Neutrophil (primary cell): ENCODE results near the gene GAB1.

Experiments used
- H3K27ac ChIP-seq: fragments of 200-600 bp; sonication (generic); 2 replicates; pipeline ENCODE4 v1.5.1; 2016; ENCODE audit warnings: mild to moderate bottlenecking, moderate library complexity
- H3K27me3 ChIP-seq: fragments of 200-600 bp; sonication (generic); 2 replicates; pipeline ENCODE4 v1.6.0; 2016; ENCODE audit warnings: mild to moderate bottlenecking
- H3K36me3 ChIP-seq: fragments of 200-600 bp; sonication (generic); 2 replicates; pipeline ENCODE4 v1.5.1; 2017
- H3K4me1 ChIP-seq, 2 experiments: fragments of 200-600 bp in 1 of 2; sonication (generic) in 1 of 2; 1 replicate in 1 of 2; 2 replicates in 1 of 2; pipeline versions ENCODE4 v1.5.1 to v1.6.1; 2013 to 2016; ENCODE audit warnings: low read depth in 1 of 2, low read length in 1 of 2, mild to moderate bottlenecking in 1 of 2, moderate library complexity in 1 of 2; ENCODE audit not compliant: control insufficient read depth in 1 of 2, insufficient read depth in 1 of 2
- H3K4me3 ChIP-seq, 2 experiments: fragments of 200-600 bp in 1 of 2; sonication (generic) in 1 of 2; 1 replicate in 1 of 2; 2 replicates in 1 of 2; pipeline ENCODE4 v1.5.1; 2013 to 2016; ENCODE audit warnings: low read depth in 1 of 2, low read length in 1 of 2, mild to moderate bottlenecking in 1 of 2, moderate library complexity in 1 of 2
- H3K9me3 ChIP-seq: fragments of 200-600 bp; sonication (generic); 2 replicates; pipeline ENCODE4 v1.5.1; 2016
- CTCF ChIP-seq: fragments of 200-600 bp; sonication (generic); IDR thresholded peaks from 2 replicates; pipeline ENCODE4 v1.5.1; 2016; ENCODE audit warnings: antibody characterized with exemption

The GAB1 gene

GRCh38 chr4:143412420-143412758, 75.7 kb downstream of the GAB1 start:
- no peak for TF ChIP-seq CTCF

DNA sequence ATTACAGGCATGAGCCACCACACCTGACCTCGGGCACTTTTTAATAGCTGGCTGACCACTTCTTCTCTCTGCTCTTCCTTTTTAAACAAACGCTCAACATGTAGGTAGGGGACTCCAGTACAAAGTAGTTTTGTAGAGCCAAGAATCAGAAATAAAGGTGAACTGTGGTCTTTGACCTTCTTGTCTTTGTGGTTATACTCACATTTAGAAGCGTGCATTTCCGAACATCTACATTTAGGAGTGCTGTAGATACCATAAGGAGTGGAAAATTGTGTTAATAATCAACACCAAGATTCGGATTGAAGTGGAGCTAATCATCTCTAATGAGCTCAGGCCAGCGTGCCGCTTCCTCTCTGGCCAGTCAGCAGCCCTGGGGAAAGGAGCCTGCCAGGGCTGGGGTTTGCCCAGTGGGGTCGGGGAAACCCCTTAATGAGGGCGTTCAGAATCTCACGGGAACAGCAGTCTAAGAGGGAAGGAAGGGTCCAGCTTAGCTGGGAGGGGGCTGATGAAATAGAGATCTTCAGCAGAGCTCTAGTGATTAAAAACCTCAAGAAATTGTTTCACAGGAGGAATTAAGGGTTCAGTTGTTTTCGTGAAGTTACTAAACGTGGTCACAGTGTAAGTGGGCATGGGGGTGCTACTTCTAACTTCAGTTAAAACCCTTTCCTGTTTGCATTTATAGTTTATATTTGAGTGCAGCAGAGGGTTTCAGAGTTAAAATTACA, 81.2 kb downstream of the GAB1 start:
- Histone ChIP-seq H3K36me3 (peaks cover 30% of the 10 kb centered on the region), H3K4me3 (no peak overlapping the region), H3K4me1 (no peaks in the 10 kb centered on the region), H3K27ac (no peak overlapping the region), H3K9me3 (no peaks in the 10 kb centered on the region), H3K27me3 (no peaks in the 10 kb centered on the region)
- TF ChIP-seq CTCF = no peak

More at GRCh38 chr4:143412420-143412758, 75.7 kb downstream of the GAB1 start:
- Histone ChIP-seq H3K4me3 (no peak overlapping the region), H3K4me1 (no peaks in the 10 kb centered on the region), H3K27me3 (no peaks in the 10 kb centered on the region), H3K9me3 (no peaks in the 10 kb centered on the region), H3K27ac (no peak overlapping the region), H3K36me3 (peaks cover 18% of the 10 kb centered on the region)

- Histone ChIP-seq H3K4me3 (no peak overlapping the region), H3K4me1 (no peaks in the 10 kb centered on the region), H3K27me3 (no peaks in the 10 kb centered on the region), H3K9me3 (no peaks in the 10 kb centered on the region), H3K36me3 (peaks cover 33% of the 10 kb centered on the region), H3K27ac (no peak overlapping the region)
- no peak for TF ChIP-seq CTCF
Observed at GRCh38 chr4:143420227-143420626, 83.6 kb downstream of the GAB1 start.

GRCh38 chr4:143421609-143422008, 84.9 kb downstream of the GAB1 start:
- H3K27me3 ChIP-seq = no peaks in the 10 kb centered on the region
- no peak overlapping the region for H3K27ac ChIP-seq
- H3K4me1 ChIP-seq = no peaks in the 10 kb centered on the region
- no peak overlapping the region for H3K4me3 ChIP-seq
- no peaks in the 10 kb centered on the region for H3K9me3 ChIP-seq
- peaks cover 26% of the 10 kb centered on the region for H3K36me3 ChIP-seq
- TF ChIP-seq CTCF = no peak

DNA sequence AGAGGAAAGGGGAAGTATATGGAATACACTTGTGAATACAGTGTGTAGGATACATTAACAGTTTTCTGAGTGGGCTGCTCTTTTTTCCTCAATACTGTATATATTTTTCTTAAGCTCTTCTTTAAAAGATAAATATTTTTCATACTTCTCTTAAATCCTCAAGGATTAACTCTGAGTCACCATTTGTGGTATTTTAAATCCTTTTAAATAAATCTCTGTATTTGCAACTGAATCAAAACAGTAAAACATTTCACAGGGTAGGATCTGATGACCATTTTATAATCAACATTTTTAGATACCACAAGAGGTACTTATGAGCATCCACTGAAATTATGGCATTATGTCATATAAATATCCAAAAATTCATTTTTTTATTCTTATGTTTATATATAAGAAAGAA, 87.6 kb downstream of the GAB1 start:
- Histone ChIP-seq H3K4me3 (no peak overlapping the region), H3K9me3 (peaks cover 3% of the 10 kb centered on the region), H3K4me1 (no peaks in the 10 kb centered on the region), H3K27me3 (no peaks in the 10 kb centered on the region), H3K27ac (no peak overlapping the region), H3K36me3 (peaks cover 7% of the 10 kb centered on the region)
- no peak for TF ChIP-seq CTCF
